Stimulated activated naive CD8-positive, alpha-beta T cell treated with anti-CD3 and anti-CD28 coated beads, Interleukin-15, Interleukin-2, amounts not matched to agents 100 ng/mL and 50 ng/mL, for 24 hours (primary cell): ENCODE data around the gene GYPC.
"Not testable (repeated sequence)": the region's sequence is repeated elsewhere in the genome, so short reads cannot be mapped to it uniquely, and the experiment has no call there.

Experiments used
- H3K27ac Mint-ChIP-seq: one replicate; pipeline ENCODE4 v1.8.0; 2021; ENCODE audit warnings: mild to moderate bottlenecking, mixed read lengths
- H3K27me3 Mint-ChIP-seq: one replicate; pipeline ENCODE4 v1.8.0; 2021; ENCODE audit warnings: mixed read lengths
- H3K36me3 Mint-ChIP-seq: one replicate; pipeline ENCODE4 v1.8.0; 2021; ENCODE audit warnings: low read depth, mixed read lengths
- H3K4me1 Mint-ChIP-seq: one replicate; pipeline ENCODE4 v1.8.0; 2021; ENCODE audit warnings: low read depth, mixed read lengths
- H3K4me3 Mint-ChIP-seq: one replicate; pipeline ENCODE4 v1.8.0; 2021; ENCODE audit warnings: mild to moderate bottlenecking, mixed read lengths
- H3K9me3 Mint-ChIP-seq: one replicate; pipeline ENCODE4 v1.8.0; 2021; ENCODE audit warnings: mixed read lengths

The GYPC gene

GRCh38 chr2:126671488-126671887 is 15.5 kb downstream of the GYPC start:
- no peak overlapping the region for H3K27ac Mint-ChIP-seq
- H3K27me3 Mint-ChIP-seq = no peaks in the 10 kb centered on the region
- peaks cover 69% of the 10 kb centered on the region for H3K36me3 Mint-ChIP-seq
- no peaks in the 10 kb centered on the region for H3K9me3 Mint-ChIP-seq
- H3K4me1 Mint-ChIP-seq = peaks cover 60% of the 10 kb centered on the region
- H3K4me3 Mint-ChIP-seq = no peak overlapping the region

DNA sequence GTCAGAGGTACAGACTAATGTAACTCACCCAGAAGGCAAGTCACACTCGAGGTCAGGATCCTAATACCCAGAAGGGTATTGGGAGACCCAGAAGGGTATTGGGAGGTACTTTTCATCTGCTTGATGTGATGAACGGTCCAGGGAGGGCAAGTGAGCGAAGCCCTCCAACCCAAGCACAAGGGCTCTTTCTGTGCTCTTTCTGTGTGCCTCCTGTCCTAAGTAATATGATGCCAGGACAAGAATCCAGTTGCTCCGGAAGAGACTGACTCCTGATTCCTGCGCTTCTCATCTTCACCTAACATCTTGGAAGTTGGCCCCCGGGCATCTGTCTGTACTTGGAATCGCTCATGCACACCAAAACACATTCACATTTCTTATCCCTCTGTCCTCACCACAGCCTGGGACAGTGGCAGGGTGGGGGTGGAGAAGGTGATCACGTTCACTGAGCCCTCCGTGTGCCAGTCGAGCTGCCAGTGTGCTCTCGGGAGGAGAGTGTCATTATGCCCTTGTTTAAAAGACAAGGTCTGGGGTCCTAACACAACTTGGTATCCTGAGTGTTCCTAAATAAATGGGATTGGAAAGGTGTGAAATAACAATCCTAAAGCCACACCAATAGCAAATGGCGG is 17.1 kb downstream of the GYPC start:
- Mint-ChIP-seq H3K4me1 (peaks cover 55% of the 10 kb centered on the region), H3K36me3 (peaks cover 64% of the 10 kb centered on the region)

GRCh38 chr2:126674075-126674744 is 18.3 kb downstream of the GYPC start:
- Mint-ChIP-seq H3K4me3 (no peak overlapping the region), H3K36me3 (peaks cover 62% of the 10 kb centered on the region), H3K4me1 (peaks cover 47% of the 10 kb centered on the region)

More for the DNA sequence above, 17.1 kb downstream of the GYPC start:
- Mint-ChIP-seq H3K9me3 (no peaks in the 10 kb centered on the region), H3K4me3 (no peak overlapping the region), H3K27me3 (no peaks in the 10 kb centered on the region), H3K27ac (no peak overlapping the region)

GRCh38 chr2:126675637-126676036 is 19.7 kb downstream of the GYPC start:
- Mint-ChIP-seq H3K27ac (no peak overlapping the region), H3K9me3 (no peaks in the 10 kb centered on the region), H3K27me3 (no peaks in the 10 kb centered on the region), H3K36me3 (peaks cover 66% of the 10 kb centered on the region), H3K4me3 (no peak overlapping the region), H3K4me1 (peaks cover 33% of the 10 kb centered on the region)

More at GRCh38 chr2:126674075-126674744, 18.3 kb downstream of the GYPC start:
- H3K9me3 Mint-ChIP-seq = no peaks in the 10 kb centered on the region
- H3K27ac Mint-ChIP-seq = no peak overlapping the region
- H3K27me3 Mint-ChIP-seq = no peaks in the 10 kb centered on the region

DNA sequence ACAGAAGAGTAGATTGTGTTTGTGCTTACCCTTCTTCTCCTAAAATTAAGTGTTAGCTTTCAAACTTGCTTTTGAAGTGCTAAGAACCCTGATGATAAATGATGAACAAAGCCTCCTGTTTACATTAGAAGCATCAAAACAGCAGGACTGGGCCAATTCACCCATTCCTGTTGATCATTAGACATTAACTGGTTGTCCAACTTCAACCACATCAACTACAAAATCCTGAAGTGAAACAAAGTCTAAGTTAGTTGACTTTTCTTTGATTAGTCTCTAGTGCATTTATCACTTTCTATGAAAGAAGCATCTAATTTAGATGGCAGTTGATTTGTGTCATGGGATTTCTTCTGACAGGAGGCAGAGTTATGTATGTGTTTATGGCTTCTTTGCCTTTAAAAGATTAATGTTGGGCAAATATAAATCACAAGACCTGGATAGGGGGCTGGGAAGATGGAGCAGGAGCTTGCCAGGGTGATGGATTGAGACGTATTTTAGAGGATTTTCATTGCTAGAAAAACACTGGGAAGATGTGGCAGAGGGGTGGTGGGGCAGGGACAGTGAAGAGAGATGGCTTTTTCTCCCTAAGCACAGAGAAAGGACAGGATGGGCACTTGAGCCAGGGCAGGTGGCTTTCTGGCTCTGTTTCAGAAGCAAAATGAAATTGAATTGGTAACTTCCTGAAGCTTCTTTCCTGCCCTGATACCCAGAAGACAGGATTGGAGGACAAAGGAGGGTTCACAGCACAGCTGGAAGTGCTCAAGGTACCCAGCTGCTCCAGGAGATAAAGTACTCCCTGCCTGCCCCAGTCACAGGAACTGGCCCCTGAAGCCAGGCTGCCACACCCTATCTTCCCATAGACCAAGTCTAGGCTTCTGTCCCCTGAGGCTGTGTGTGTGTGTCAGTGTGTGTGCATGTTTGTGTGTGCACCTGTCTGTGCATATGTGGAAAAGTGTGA is 20.5 kb downstream of the GYPC start:
- Mint-ChIP-seq H3K4me1 (peaks cover 33% of the 10 kb centered on the region), H3K27ac (peak overlapping the region; percentile 54), H3K27me3 (no peaks in the 10 kb centered on the region), H3K9me3 (no peaks in the 10 kb centered on the region), H3K4me3 (no peak overlapping the region), H3K36me3 (peaks cover 74% of the 10 kb centered on the region)

GRCh38 chr2:126677176-126677538 is 21.2 kb downstream of the GYPC start:
- no peak overlapping the region for H3K4me3 Mint-ChIP-seq

GRCh38 chr2:126678269-126679065 is 22.5 kb downstream of the GYPC start:
- H3K36me3 Mint-ChIP-seq = peaks cover 74% of the 10 kb centered on the region
- no peak overlapping the region for H3K4me3 Mint-ChIP-seq
- H3K27me3 Mint-ChIP-seq = no peaks in the 10 kb centered on the region
- peaks cover 31% of the 10 kb centered on the region for H3K4me1 Mint-ChIP-seq
- H3K27ac Mint-ChIP-seq = no peak overlapping the region
- H3K9me3 Mint-ChIP-seq = no peaks in the 10 kb centered on the region

More at GRCh38 chr2:126677176-126677538, 21.2 kb downstream of the GYPC start:
- Mint-ChIP-seq H3K27me3 (no peaks in the 10 kb centered on the region), H3K36me3 (peaks cover 74% of the 10 kb centered on the region), H3K4me1 (peaks cover 30% of the 10 kb centered on the region), H3K9me3 (no peaks in the 10 kb centered on the region), H3K27ac (peak overlapping the region; percentile 54)

DNA sequence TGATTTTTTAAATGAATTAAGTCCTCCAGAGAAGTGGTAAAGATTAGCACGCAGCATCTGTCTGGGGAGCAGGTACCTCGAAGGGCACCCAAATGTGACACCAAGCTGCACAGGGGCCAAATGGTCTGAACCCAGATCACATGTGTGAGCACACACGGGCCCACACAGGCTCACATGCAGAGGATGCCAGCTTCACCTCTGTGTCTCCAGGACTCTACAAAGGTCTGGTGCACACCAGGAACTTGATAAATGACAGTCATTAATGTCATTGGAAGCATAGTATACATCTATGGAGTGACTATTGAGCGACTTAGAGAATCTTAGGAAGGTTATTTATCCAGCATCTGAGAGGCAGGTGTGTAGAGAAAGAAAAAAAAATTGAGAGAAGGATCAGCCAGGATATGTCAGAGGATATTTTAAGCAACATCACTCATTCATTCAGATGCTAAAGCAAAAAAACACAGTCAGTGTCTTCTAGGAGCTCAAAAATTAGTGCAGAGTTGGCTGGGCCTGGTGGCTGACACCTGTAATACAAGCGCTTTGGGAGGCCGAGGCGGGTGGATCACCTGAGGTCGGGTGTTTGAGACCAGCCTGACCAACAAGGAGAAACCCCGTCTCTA is 23.2 kb downstream of the GYPC start:
- Mint-ChIP-seq H3K4me3 (no peak overlapping the region), H3K9me3 (no peaks in the 10 kb centered on the region), H3K36me3 (peaks cover 77% of the 10 kb centered on the region), H3K27me3 (no peaks in the 10 kb centered on the region), H3K27ac (no peak overlapping the region), H3K4me1 (peaks cover 36% of the 10 kb centered on the region)

- Mint-ChIP-seq H3K4me1 (peaks cover 38% of the 10 kb centered on the region), H3K9me3 (no peaks in the 10 kb centered on the region), H3K36me3 (peaks cover 70% of the 10 kb centered on the region), H3K4me3 (no peak overlapping the region), H3K27ac (no peak overlapping the region), H3K27me3 (no peaks in the 10 kb centered on the region)
Measured at GRCh38 chr2:126681505-126681904, 25.5 kb downstream of the GYPC start.

DNA sequence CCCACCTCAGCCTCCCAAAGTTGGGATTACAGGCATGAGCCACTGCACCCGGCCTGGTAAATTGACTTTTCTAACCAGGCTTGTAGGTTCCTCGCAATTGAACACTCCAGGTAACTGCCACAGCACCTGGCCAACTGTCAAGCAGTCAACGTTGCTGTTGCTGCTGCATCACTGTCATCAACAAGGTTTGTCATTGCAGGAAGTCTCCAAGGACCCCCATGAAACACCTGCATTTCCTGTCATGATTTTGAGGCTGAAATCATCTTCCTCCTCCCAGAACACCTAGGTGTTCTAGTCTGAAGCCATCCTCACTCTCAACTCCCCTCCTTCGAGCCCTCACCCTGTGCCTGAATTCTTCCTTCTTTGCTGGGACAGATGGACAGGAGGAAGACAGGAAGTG is 29.7 kb downstream of the GYPC start:
- Mint-ChIP-seq H3K27me3 (no peaks in the 10 kb centered on the region), H3K36me3 (peaks cover 84% of the 10 kb centered on the region), H3K9me3 (peaks cover 4% of the 10 kb centered on the region), H3K27ac (peak overlapping the region; percentile 26), H3K4me3 (no peak overlapping the region), H3K4me1 (peaks cover 39% of the 10 kb centered on the region)

DNA sequence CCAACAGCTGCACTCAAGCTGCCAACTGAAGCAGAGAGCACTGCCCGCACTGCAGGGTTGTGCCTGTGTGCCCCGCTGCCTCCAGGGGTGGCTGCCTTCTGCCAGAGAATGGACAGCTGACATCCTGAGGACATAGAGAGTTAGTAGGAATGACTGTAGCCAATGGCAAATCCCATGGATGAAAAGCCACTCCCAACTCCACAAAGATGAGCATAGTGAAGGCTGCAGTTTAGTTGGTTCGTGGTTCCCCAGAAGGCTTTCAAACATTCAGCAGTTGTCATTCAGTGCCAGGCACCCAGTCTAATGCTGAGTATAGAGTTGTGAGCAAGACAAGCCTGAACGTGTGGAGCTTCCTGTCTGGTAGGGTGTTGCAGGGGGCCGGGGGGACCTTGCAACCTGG is 30.3 kb downstream of the GYPC start:
- no peaks in the 10 kb centered on the region for H3K27me3 Mint-ChIP-seq
- H3K4me1 Mint-ChIP-seq = peaks cover 37% of the 10 kb centered on the region
- peaks cover 4% of the 10 kb centered on the region for H3K9me3 Mint-ChIP-seq
- H3K4me3 Mint-ChIP-seq = no peak overlapping the region
- H3K27ac Mint-ChIP-seq = no peak overlapping the region
- peaks cover 82% of the 10 kb centered on the region for H3K36me3 Mint-ChIP-seq

DNA sequence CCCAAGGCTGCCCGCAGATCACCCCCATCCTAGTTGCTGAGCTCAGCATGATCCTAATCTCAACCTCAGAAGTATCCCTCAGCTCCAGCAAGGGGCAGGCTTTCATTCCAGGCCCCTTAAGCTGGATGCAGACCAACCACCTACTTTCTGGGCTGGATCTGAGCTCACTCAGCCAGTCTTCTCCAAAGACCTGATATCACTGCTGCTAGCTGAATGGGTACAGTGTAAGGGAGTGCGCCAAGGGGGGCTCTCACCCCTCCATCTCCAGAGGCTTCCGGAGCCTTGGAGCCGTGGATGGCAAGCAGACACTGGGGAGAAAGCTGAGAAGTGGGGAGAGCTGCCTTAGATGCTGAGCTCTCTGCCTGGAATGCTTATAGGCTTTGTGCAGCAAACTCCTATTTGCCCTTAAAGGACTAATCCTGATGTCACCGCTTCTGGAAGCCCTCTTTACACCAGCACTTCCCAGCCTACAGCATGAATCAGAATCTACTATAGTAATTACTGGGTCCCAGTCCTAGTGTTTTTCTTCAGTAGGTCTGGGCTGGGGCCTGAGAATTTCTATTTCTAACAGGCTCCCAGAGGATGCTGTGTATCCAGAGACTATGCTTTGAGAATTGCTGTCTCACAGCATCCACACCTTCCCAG is 31.0 kb downstream of the GYPC start:
- Mint-ChIP-seq H3K27me3 (no peaks in the 10 kb centered on the region), H3K4me3 (no peak overlapping the region), H3K4me1 (peaks cover 33% of the 10 kb centered on the region), H3K27ac (no peak overlapping the region), H3K9me3 (peaks cover 4% of the 10 kb centered on the region), H3K36me3 (peaks cover 82% of the 10 kb centered on the region)

GRCh38 chr2:126687503-126687902 is 31.5 kb downstream of the GYPC start:
- no peak overlapping the region for H3K4me3 Mint-ChIP-seq
- no peaks in the 10 kb centered on the region for H3K27me3 Mint-ChIP-seq
- H3K4me1 Mint-ChIP-seq = peaks cover 33% of the 10 kb centered on the region
- H3K27ac Mint-ChIP-seq = no peak overlapping the region
- peaks cover 4% of the 10 kb centered on the region for H3K9me3 Mint-ChIP-seq
- peaks cover 84% of the 10 kb centered on the region for H3K36me3 Mint-ChIP-seq

- H3K27ac Mint-ChIP-seq, H3K4me3 Mint-ChIP-seq, H3K9me3 Mint-ChIP-seq, H3K27me3 Mint-ChIP-seq: not testable (repeated sequence)
- Mint-ChIP-seq H3K36me3 (peaks cover 84% of the 10 kb centered on the region), H3K4me1 (peaks cover 28% of the 10 kb centered on the region)
Measured at GRCh38 chr2:126688594-126688993, 32.6 kb downstream of the GYPC start.
